Osteoblast (primary cell): ENCODE data around the gene AGFG1. TPM values are rescaled to one million over a fixed set of nuclear protein-coding genes. Genes with fewer than 3 reads are reported as not detected.

Experiments
- DNase-seq: peaks from one replicate; pipeline ENCODE4 v3.0.0; 2011; ENCODE audit warnings: low spot score, mixed read lengths; ENCODE audit not compliant: insufficient read length; ENCODE audit errors: missing footprints
- H2AFZ ChIP-seq: 2 replicates; pipeline ENCODE4 v1.6.0; 2011; ENCODE audit warnings: mild to moderate bottlenecking, low read length
- H3K27ac ChIP-seq: 2 replicates; pipeline ENCODE4 v1.5.1; 2011; ENCODE audit warnings: mild to moderate bottlenecking, low read depth, low read length, moderate library complexity
- H3K27me3 ChIP-seq: 2 replicates; pipeline ENCODE4 v1.6.0; 2012; ENCODE audit warnings: mild to moderate bottlenecking, control low read depth, inconsistent platforms, low read length, moderate library complexity; ENCODE audit not compliant: insufficient read depth
- H3K36me3 ChIP-seq: 2 replicates; pipeline ENCODE4 v1.5.1; 2011; ENCODE audit warnings: mild to moderate bottlenecking, low read length, control low read depth, moderate library complexity; ENCODE audit not compliant: insufficient read depth
- H3K4me1 ChIP-seq: 2 replicates; pipeline ENCODE4 v1.5.1; 2011; ENCODE audit warnings: mild to moderate bottlenecking, low read length, control low read depth, moderate library complexity; ENCODE audit not compliant: insufficient read depth
- H3K4me2 ChIP-seq: 2 replicates; pipeline ENCODE4 v1.6.0; 2011; ENCODE audit warnings: mild to moderate bottlenecking, low read length; ENCODE audit not compliant: insufficient read depth
- H3K4me3 ChIP-seq: fragments of 200-600 bp; sonication (generic); 3 replicates; pipeline ENCODE4 v1.5.1; 2012; ENCODE audit warnings: mild to moderate bottlenecking, low read length, inconsistent platforms; ENCODE audit not compliant: insufficient read depth
- H3K79me2 ChIP-seq: 2 replicates; pipeline ENCODE4 v1.6.0; 2012; ENCODE audit warnings: mild to moderate bottlenecking, low read length, control low read depth, inconsistent platforms; ENCODE audit not compliant: insufficient read depth
- H3K9me3 ChIP-seq: 2 replicates; pipeline ENCODE4 v1.5.1; 2011; ENCODE audit warnings: low read depth, low read length, control low read depth
- H4K20me1 ChIP-seq: 2 replicates; pipeline ENCODE4 v1.6.0; 2012; ENCODE audit warnings: mild to moderate bottlenecking, low read length, control low read depth; ENCODE audit not compliant: insufficient read depth
- total RNA-seq: library from RNA; depleted of rRNA; stranded (reverse); fragments of >200 nt; gene quantifications from 2 replicates; pipeline ENCODE4 v1.2.3, GENCODE V29; 2012
- TF ChIP-seq, protein P1 (sequence below): IDR thresholded peaks from 2 replicates; pipeline ENCODE4 v1.5.1; 2011; ENCODE audit warnings: mild to moderate bottlenecking, low read depth, low read length, moderate library complexity; ENCODE audit errors: extremely low read depth

The AGFG1 gene
- total RNA-seq, 1 donor = 48.5 TPM

DNA sequence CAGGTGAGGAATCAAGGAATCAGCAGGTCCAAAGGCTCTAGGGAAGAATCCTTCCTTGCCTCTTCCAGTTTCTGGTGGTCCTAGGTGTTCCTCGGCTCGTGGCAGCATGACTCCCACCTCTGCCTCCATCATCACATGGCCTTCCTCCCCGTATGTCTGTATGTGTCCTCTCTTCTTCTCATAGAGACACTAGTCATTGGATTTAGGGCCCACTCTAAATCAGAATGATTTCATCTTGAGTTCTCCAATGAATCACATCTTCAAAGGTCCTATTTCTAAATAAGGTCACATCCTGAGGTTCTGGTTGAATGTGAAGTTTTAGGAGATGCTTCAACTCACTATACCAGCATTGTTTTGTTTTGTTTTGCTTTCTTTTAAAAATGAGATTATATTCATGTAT lies 11.1 kb upstream of the AGFG1 start:
- H3K4me3 ChIP-seq = no peak overlapping the region
- no peaks in the 10 kb centered on the region for H4K20me1 ChIP-seq
- H2AFZ ChIP-seq = peak overlapping the region; percentile 30
- H3K9me3 ChIP-seq = no peaks in the 10 kb centered on the region
- no peak for DNase-seq
- H3K79me2 ChIP-seq = no peaks in the 10 kb centered on the region
- TF ChIP-seq, protein P1, sequence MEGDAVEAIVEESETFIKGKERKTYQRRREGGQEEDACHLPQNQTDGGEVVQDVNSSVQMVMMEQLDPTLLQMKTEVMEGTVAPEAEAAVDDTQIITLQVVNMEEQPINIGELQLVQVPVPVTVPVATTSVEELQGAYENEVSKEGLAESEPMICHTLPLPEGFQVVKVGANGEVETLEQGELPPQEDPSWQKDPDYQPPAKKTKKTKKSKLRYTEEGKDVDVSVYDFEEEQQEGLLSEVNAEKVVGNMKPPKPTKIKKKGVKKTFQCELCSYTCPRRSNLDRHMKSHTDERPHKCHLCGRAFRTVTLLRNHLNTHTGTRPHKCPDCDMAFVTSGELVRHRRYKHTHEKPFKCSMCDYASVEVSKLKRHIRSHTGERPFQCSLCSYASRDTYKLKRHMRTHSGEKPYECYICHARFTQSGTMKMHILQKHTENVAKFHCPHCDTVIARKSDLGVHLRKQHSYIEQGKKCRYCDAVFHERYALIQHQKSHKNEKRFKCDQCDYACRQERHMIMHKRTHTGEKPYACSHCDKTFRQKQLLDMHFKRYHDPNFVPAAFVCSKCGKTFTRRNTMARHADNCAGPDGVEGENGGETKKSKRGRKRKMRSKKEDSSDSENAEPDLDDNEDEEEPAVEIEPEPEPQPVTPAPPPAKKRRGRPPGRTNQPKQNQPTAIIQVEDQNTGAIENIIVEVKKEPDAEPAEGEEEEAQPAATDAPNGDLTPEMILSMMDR = no peak
- H3K36me3 ChIP-seq = no peaks in the 10 kb centered on the region
- H3K4me1 ChIP-seq = peaks cover 31% of the 10 kb centered on the region
- H3K27ac ChIP-seq = peak overlapping the region; percentile 39
- H3K4me2 ChIP-seq = peak overlapping the region; percentile 17
- H3K27me3 ChIP-seq = no peaks in the 10 kb centered on the region

DNA sequence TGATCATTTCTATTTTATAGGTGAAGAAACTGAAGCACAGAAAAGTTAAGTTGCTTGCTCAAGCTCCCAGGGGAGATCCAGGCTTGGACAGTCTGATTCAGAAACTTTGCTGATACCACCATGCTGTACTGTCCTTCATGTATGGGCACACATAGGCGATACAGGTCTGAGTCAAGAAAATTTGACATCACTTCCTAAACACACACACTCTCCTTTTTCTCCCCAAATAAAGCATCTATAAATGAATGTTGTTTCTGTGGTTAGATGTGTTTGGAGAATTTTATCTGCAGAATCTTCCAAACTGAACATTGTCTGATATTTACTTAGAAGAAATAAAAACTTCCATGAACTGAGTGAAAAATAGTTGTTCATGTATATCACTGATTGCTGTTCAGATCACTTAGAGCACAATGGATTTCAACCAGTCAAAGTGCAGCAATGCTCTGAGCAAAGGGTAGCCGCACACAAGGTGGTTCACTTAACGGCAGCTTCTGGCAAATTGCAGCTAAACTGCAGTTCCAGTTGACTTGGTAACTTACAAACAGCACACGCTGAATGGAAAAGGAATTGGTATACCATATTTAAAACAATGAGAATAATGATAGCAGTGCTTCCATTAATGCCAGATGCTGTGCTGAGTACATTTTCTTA lies 10.0 kb upstream of the AGFG1 start:
- DNase-seq = no peak
- Histone ChIP-seq H3K27ac (no peak overlapping the region), H3K36me3 (no peaks in the 10 kb centered on the region), H3K9me3 (no peaks in the 10 kb centered on the region), H2AFZ (no peak overlapping the region), H4K20me1 (no peaks in the 10 kb centered on the region), H3K4me2 (no peak overlapping the region), H3K79me2 (no peaks in the 10 kb centered on the region), H3K27me3 (no peaks in the 10 kb centered on the region), H3K4me1 (peaks cover 42% of the 10 kb centered on the region), H3K4me3 (no peak overlapping the region)
- TF ChIP-seq, protein P1 = no peak

DNA sequence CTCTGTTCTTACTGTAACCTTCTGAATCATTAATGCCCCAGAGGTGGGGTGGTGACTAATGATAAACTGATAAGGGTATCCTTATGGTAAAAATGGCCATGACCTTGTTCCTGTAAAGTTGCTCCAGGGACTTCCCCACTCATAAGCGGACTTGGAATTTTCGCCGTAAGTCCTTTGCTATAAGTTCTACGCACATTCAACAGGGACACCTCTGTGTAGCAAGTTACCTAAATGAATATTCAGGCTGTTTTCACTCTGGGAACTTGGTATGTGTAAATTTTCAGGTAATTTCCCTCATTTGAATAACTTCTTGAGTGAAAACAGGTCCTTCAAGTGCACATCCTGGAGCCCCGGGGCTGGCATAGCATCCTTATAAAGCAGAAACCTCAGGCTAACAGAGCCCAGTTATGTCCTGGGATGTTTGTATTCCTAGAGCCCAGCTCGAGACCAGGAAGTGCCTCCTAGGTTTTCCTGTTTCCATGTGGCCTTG lies 9.4 kb upstream of the AGFG1 start:
- H3K4me3 ChIP-seq = no peak overlapping the region
- H3K4me2 ChIP-seq = no peak overlapping the region
- H3K27me3 ChIP-seq = no peaks in the 10 kb centered on the region
- TF ChIP-seq, protein P1 = no peak
- no peaks in the 10 kb centered on the region for H3K36me3 ChIP-seq
- no peak overlapping the region for H3K27ac ChIP-seq
- H4K20me1 ChIP-seq = no peaks in the 10 kb centered on the region
- H3K4me1 ChIP-seq = peaks cover 43% of the 10 kb centered on the region
- no peaks in the 10 kb centered on the region for H3K79me2 ChIP-seq
- no peak for DNase-seq
- no peak overlapping the region for H2AFZ ChIP-seq
- H3K9me3 ChIP-seq = no peaks in the 10 kb centered on the region

DNA sequence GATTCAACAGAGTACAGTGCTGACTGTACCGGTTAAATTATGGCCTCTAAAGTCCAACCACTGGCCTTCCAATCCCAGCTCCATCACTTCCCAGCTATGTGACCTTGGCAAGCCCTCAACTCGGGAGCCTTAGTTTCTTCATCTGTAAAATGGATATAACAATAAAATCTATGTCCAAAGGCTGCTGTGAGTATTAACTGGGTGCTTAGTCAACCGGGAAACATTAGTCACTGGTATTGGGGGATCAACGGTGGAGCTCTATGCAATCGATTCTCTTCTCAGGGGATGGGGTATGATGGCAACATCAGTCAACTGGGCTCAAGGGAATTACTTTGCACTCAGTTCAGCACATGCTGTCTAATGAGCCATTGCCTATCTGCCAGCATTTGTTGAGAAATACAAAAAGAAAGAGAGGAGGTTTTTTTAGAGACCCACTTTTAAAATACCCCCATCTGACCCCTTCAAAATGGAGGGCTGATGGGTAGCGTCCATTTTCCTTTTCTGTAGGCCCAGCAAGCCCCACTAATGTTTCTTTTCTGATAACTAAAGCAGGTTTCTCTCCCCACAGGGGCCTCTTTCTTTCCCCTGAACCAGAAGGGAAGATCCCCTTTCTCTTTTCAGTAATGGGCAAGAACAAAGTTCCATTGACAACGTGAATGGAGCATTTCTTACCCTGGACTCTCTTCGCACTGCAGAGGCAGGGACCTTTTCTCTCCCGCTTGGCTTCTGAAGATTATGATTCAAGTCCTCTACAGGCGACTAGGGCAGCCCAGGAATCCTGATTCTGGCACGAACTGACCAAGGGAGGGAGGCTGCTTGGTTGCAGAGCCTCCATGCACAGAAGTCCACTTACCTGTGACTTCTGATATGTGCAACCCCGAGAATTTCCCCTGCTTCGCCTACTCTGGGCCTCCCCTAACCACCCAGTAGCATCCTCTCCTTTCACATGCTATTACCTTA lies 8.7 kb upstream of the AGFG1 start:
- H3K27me3 ChIP-seq = no peaks in the 10 kb centered on the region
- H3K4me3 ChIP-seq = no peak overlapping the region
- H3K27ac ChIP-seq = no peak overlapping the region
- H3K9me3 ChIP-seq = no peaks in the 10 kb centered on the region
- no peaks in the 10 kb centered on the region for H3K79me2 ChIP-seq
- DNase-seq = no peak
- TF ChIP-seq, protein P1 = no peak
- no peak overlapping the region for H2AFZ ChIP-seq
- H4K20me1 ChIP-seq = no peaks in the 10 kb centered on the region
- peaks cover 43% of the 10 kb centered on the region for H3K4me1 ChIP-seq
- H3K36me3 ChIP-seq = no peaks in the 10 kb centered on the region
- H3K4me2 ChIP-seq = no peak overlapping the region
